ENCODE measurements around the gene RHBDL2.

Gene RHBDL2

GRCh38 chr1:38941093-38941492, 537 bp downstream of the RHBDL2 start:
- no peaks in the 10 kb centered on the region for H3K79me2 ChIP-seq (ENCODE audit: insufficient read depth, low read length)
- H3K9me2 ChIP-seq (replicated peaks; ENCODE audit: low read depth, low read length): no peaks in the 10 kb centered on the region
- no peak overlapping the region for H3K9ac ChIP-seq (ENCODE audit: low read depth, low read length, poor library complexity, severe bottlenecking)
- no peaks in the 10 kb centered on the region for H4K20me1 ChIP-seq (ENCODE audit: insufficient read depth, low read length, poor library complexity, severe bottlenecking)
- no peak overlapping the region for H3K4me2 ChIP-seq (ENCODE audit: low read depth, low read length, poor library complexity, severe bottlenecking)
- H3K4me3 ChIP-seq (ENCODE audit: low read length, poor library complexity, severe bottlenecking): no peak overlapping the region
- no peaks in the 10 kb centered on the region for H3F3A ChIP-seq (ENCODE audit: low read depth)
- no peak for TF ChIP-seq EZH2phosphoT487 (IDR thresholded peaks at IDR 0.05; ENCODE audit: borderline replicate concordance)
- TF ChIP-seq CTCF (conservative IDR thresholded peaks at IDR 0.05; ENCODE audit: low read length): no peak
- H2AFZ ChIP-seq (ENCODE audit: low read length): no peak overlapping the region
- H3K4me1 ChIP-seq (ENCODE audit: insufficient read depth, low read length, poor library complexity, severe bottlenecking): no peaks in the 10 kb centered on the region
- no peaks in the 10 kb centered on the region for H3K36me3 ChIP-seq (ENCODE audit: insufficient read depth, low read length)
- H3K9me3 ChIP-seq (ENCODE audit: insufficient read depth, low read depth, low read length): no peaks in the 10 kb centered on the region
- no peaks in the 10 kb centered on the region for H3K27me3 ChIP-seq (ENCODE audit: insufficient read depth, low read length, poor library complexity, severe bottlenecking)

- Histone ChIP-seq H3K4me2 (ENCODE audit: low read depth, low read length, poor library complexity, severe bottlenecking) (no peak overlapping the region), H4K20me1 (ENCODE audit: insufficient read depth, low read length, poor library complexity, severe bottlenecking) (no peaks in the 10 kb centered on the region), H3K9ac (ENCODE audit: low read depth, low read length, poor library complexity, severe bottlenecking) (no peak overlapping the region), H3F3A (ENCODE audit: low read depth) (no peaks in the 10 kb centered on the region), H3K4me3 (ENCODE audit: low read length, poor library complexity, severe bottlenecking) (no peak overlapping the region), H3K36me3 (ENCODE audit: insufficient read depth, low read length) (no peaks in the 10 kb centered on the region), H2AFZ (ENCODE audit: low read length) (no peak overlapping the region), H3K4me1 (ENCODE audit: insufficient read depth, low read length, poor library complexity, severe bottlenecking) (no peaks in the 10 kb centered on the region), H3K9me2 (replicated peaks; ENCODE audit: low read depth, low read length) (no peaks in the 10 kb centered on the region), H3K79me2 (ENCODE audit: insufficient read depth, low read length) (no peaks in the 10 kb centered on the region), H3K27me3 (ENCODE audit: insufficient read depth, low read length, poor library complexity, severe bottlenecking) (no peaks in the 10 kb centered on the region), H3K9me3 (ENCODE audit: insufficient read depth, low read depth, low read length) (no peaks in the 10 kb centered on the region)
- TF ChIP-seq EZH2phosphoT487 (IDR thresholded peaks at IDR 0.05; ENCODE audit: borderline replicate concordance): no peak
- no peak for TF ChIP-seq CTCF (conservative IDR thresholded peaks at IDR 0.05; ENCODE audit: low read length)
Measured at GRCh38 chr1:38940339-38941047, 1.1 kb downstream of the RHBDL2 start.

GRCh38 chr1:38938722-38939260, 2.8 kb downstream of the RHBDL2 start:
- Histone ChIP-seq H4K20me1 (ENCODE audit: insufficient read depth, low read length, poor library complexity, severe bottlenecking) (no peaks in the 10 kb centered on the region), H3K36me3 (ENCODE audit: insufficient read depth, low read length) (no peaks in the 10 kb centered on the region), H3F3A (ENCODE audit: low read depth) (no peaks in the 10 kb centered on the region), H3K79me2 (ENCODE audit: insufficient read depth, low read length) (no peaks in the 10 kb centered on the region), H3K9ac (ENCODE audit: low read depth, low read length, poor library complexity, severe bottlenecking) (no peak overlapping the region), H3K9me2 (replicated peaks; ENCODE audit: low read depth, low read length) (no peaks in the 10 kb centered on the region), H3K4me1 (ENCODE audit: insufficient read depth, low read length, poor library complexity, severe bottlenecking) (no peaks in the 10 kb centered on the region), H3K4me2 (ENCODE audit: low read depth, low read length, poor library complexity, severe bottlenecking) (no peak overlapping the region), H3K4me3 (ENCODE audit: low read length, poor library complexity, severe bottlenecking) (no peak overlapping the region), H3K27me3 (ENCODE audit: insufficient read depth, low read length, poor library complexity, severe bottlenecking) (no peaks in the 10 kb centered on the region), H3K9me3 (ENCODE audit: insufficient read depth, low read depth, low read length) (no peaks in the 10 kb centered on the region), H2AFZ (ENCODE audit: low read length) (no peak overlapping the region)
- no peak for TF ChIP-seq EZH2phosphoT487 (IDR thresholded peaks at IDR 0.05; ENCODE audit: borderline replicate concordance)
- no peak for TF ChIP-seq CTCF (conservative IDR thresholded peaks at IDR 0.05; ENCODE audit: low read length)

Measured in Loucy (cell line).